HCT116 (cell line): ENCODE data around the gene INPP5E. TPM values are rescaled to one million over a fixed set of nuclear protein-coding genes. Genes with fewer than 3 reads are reported as not detected.

Experiments
- ATAC-seq: fragments of 200-7000 bp; cut with Tn5 transposase; 2 replicates; pipeline ENCODE4 v1.9.1; 2020; ENCODE audit warnings: mild to moderate bottlenecking, moderate library complexity
- BruUV-seq: library from RNA; stranded (reverse); fragments of 400-500 nt; replicated peaks from 2 replicates; lab custom pipeline; 2021; lab: Mats Ljungman, UMichigan
- CTCF ChIA-PET: fragments of 300-600 bp; sonication (Branson Sonifier 250); formaldehyde crosslinking; loops from one replicate; lab custom pipeline; 2021; ENCODE audit warnings: antibody characterized with exemption; lab: Charles Lee
- POLR2A ChIA-PET: fragments of 300-600, 350-600 bp; sonication (Branson Sonifier 250); formaldehyde crosslinking; loops from one replicate; lab custom pipeline; 2021; ENCODE audit warnings: antibody characterized with exemption; lab: Charles Lee
- RAD21 ChIA-PET, 2 experiments: fragments of 300-600 bp; sonication (Branson Sonifier 250); formaldehyde crosslinking; loops; one replicate each; lab custom pipeline; 2023; ENCODE audit warnings: low total read pairs in 2 of 2; ENCODE audit not compliant: uncharacterized antibody in 2 of 2, unreplicated experiment in 2 of 2, low non-redundant PET in 1 of 2; lab: Charles Lee
- DNase-seq: peaks from one replicate; pipeline ENCODE4 v3.0.0-alpha.2; 2010; ENCODE audit warnings: low read depth, low spot score
- H2AFZ ChIP-seq: fragments of 200-600 bp; shearing (Covaris generic), sonication (generic); 2 replicates; pipeline ENCODE4 v1.6.1; 2017; ENCODE audit warnings: low read depth, mixed run types, mixed read lengths, antibody characterized with exemption, low read length; ENCODE audit not compliant: poor library complexity, severe bottlenecking
- H3K27ac ChIP-seq: 2 replicates; pipeline ENCODE4 v1.5.1; 2012; ENCODE audit warnings: low read depth, low read length
- H3K27me3 ChIP-seq: fragments of 200-600 bp; sonication (generic); 2 replicates; pipeline ENCODE4 v1.6.1; 2016; ENCODE audit warnings: mixed run types, low read length, mixed read lengths; ENCODE audit not compliant: insufficient read depth
- H3K36me3 ChIP-seq, 2 experiments: fragments of 200-500 bp in 1 of 2; fragments of 200-600 bp in 1 of 2; sonication (Bioruptor generic) in 1 of 2; sonication (generic) in 1 of 2; 2 replicates each; pipeline versions ENCODE4 v1.5.1 to v1.6.1; 2014 to 2016; ENCODE audit warnings: low read length in 2 of 2, inconsistent platforms in 1 of 2, mixed read lengths in 1 of 2, mixed run types in 1 of 2; ENCODE audit not compliant: insufficient read depth in 2 of 2, control insufficient read depth in 1 of 2
- H3K4me1 ChIP-seq, 2 experiments: fragments of 200-600 bp in 1 of 2; sonication (generic) in 1 of 2; 2 replicates each; pipeline versions ENCODE4 v1.5.1 to v1.6.1; 2012 to 2017; ENCODE audit warnings: low read length in 2 of 2, inconsistent platforms in 1 of 2, mild to moderate bottlenecking in 1 of 2, mixed read lengths in 1 of 2, mixed run types in 1 of 2, moderate library complexity in 1 of 2; ENCODE audit not compliant: insufficient read depth in 2 of 2, control insufficient read depth in 1 of 2
- H3K4me2 ChIP-seq: fragments of 200-600 bp; sonication (generic); 2 replicates; pipeline ENCODE4 v1.6.1; 2017; ENCODE audit warnings: mixed run types, low read length, mixed read lengths
- H3K4me3 ChIP-seq, 2 experiments: fragments of 200-600 bp in 1 of 2; sonication (generic) in 1 of 2; replicated peaks in 1 of 2; 2 replicates each; pipeline ENCODE4 v1.5.1; 2011 to 2016; ENCODE audit warnings: low read length in 2 of 2, control low read depth in 1 of 2, low read depth in 1 of 2, mild to moderate bottlenecking in 1 of 2, mixed read lengths in 1 of 2, mixed run types in 1 of 2
- H3K79me2 ChIP-seq: fragments of 200-600 bp; sonication (generic); 2 replicates; pipeline ENCODE4 v1.6.1; 2017; ENCODE audit warnings: mild to moderate bottlenecking, mixed run types, low read length, moderate library complexity, mixed read lengths; ENCODE audit not compliant: insufficient read depth
- H3K9ac ChIP-seq: fragments of 200-600 bp; sonication (generic); 2 replicates; pipeline ENCODE4 v1.6.1; 2016; ENCODE audit warnings: low read length, mixed read lengths
- H3K9me2 ChIP-seq: fragments of 200-600 bp; sonication (generic), shearing (Covaris generic); 2 replicates; pipeline ENCODE4 v1.6.1; 2017; ENCODE audit warnings: mixed run types, mild to moderate bottlenecking, moderate library complexity; ENCODE audit not compliant: insufficient read depth
- H3K9me3 ChIP-seq, 2 experiments: fragments of 200-500 bp in 1 of 2; fragments of 200-600 bp in 1 of 2; sonication (Bioruptor generic) in 1 of 2; sonication (generic) in 1 of 2; 2 replicates each; pipeline ENCODE4 v1.6.1; 2014 to 2017; ENCODE audit warnings: low read length in 2 of 2, mixed read lengths in 2 of 2, inconsistent platforms in 1 of 2, low read depth in 1 of 2, mild to moderate bottlenecking in 1 of 2, mixed run types in 1 of 2, moderate library complexity in 1 of 2; ENCODE audit not compliant: control insufficient read depth in 1 of 2, insufficient read depth in 1 of 2
- H4K20me1 ChIP-seq: fragments of 200-600 bp; sonication (generic), shearing (Covaris generic); 2 replicates; pipeline ENCODE4 v1.6.1; 2017; ENCODE audit warnings: mixed run types, mild to moderate bottlenecking, moderate library complexity; ENCODE audit not compliant: insufficient read depth
- CBX3 ChIP-seq: IDR thresholded peaks from 2 replicates; pipeline ENCODE4 v1.6.1; 2012; ENCODE audit warnings: low read depth
- CEBPB ChIP-seq: IDR thresholded peaks from 2 replicates; pipeline ENCODE4 v1.6.1; 2012; ENCODE audit warnings: low read depth
- CTCF ChIP-seq, 3 experiments: fragments of 200-600 bp in 1 of 3; sonication (generic) in 1 of 3; IDR thresholded peaks in 2 of 3; conservative IDR thresholded peaks in 1 of 3; 2 replicates each; pipeline ENCODE4 v1.5.1; 2012 to 2017; ENCODE audit warnings: low read depth in 2 of 3, low read length in 2 of 3, antibody characterized with exemption in 1 of 3, borderline replicate concordance in 1 of 3, control low read depth in 1 of 3, mild to moderate bottlenecking in 1 of 3, mixed read lengths in 1 of 3, mixed run types in 1 of 3, moderate library complexity in 1 of 3; ENCODE audit not compliant: insufficient read depth in 1 of 3
- ELF1 ChIP-seq: IDR thresholded peaks from 2 replicates; pipeline ENCODE4 v1.6.1; 2012; ENCODE audit warnings: low read depth, borderline replicate concordance
- EZH2 ChIP-seq: fragments of 200-600 bp; sonication (generic); IDR thresholded peaks from 2 replicates; pipeline ENCODE4 v1.6.1; 2017; ENCODE audit warnings: antibody characterized with exemption, mixed run types
- MAX ChIP-seq: IDR thresholded peaks from 2 replicates; pipeline ENCODE4 v1.6.1; 2012
- REST ChIP-seq: IDR thresholded peaks from 2 replicates; pipeline ENCODE4 v1.6.1; 2012; ENCODE audit warnings: low read depth
- SIN3A ChIP-seq: IDR thresholded peaks from 2 replicates; pipeline ENCODE4 v1.6.1; 2012; ENCODE audit warnings: low read depth
- SRF ChIP-seq: IDR thresholded peaks from 2 replicates; pipeline ENCODE4 v1.6.1; 2012; ENCODE audit warnings: low read depth
- YY1 ChIP-seq: IDR thresholded peaks from 2 replicates; pipeline ENCODE4 v1.6.1; 2011; ENCODE audit warnings: low read length, low read depth, moderate library complexity, mild to moderate bottlenecking; ENCODE audit not compliant: insufficient replicate concordance; ENCODE audit errors: extremely low read depth
- ZBTB33 ChIP-seq: IDR thresholded peaks from 2 replicates; pipeline ENCODE4 v1.6.1; 2011; ENCODE audit warnings: mild to moderate bottlenecking, low read length, moderate library complexity; ENCODE audit not compliant: insufficient replicate concordance; ENCODE audit errors: extremely low read depth
- ZNF274 ChIP-seq: fragments of 200-500 bp; sonication (Bioruptor generic); IDR thresholded peaks from 2 replicates; pipeline ENCODE4 v1.6.1; 2014; ENCODE audit warnings: mild to moderate bottlenecking, low read depth, low read length, inconsistent platforms
- intact Hi-C: fragments of 100-400 bp; cut with micrococcal nuclease; formaldehyde crosslinking; loops from 2 replicates; pipeline ENCODE4 v1.10.0; 2022
- total RNA-seq: library from RNA; stranded (reverse); gene quantifications from one replicate; pipeline ENCODE4 v1.2.1, GENCODE V29; 2021; ENCODE audit not compliant: unreplicated experiment

The INPP5E gene
- total RNA-seq, 1 experiment from 2014 or later, result 23.8 TPM

- Histone ChIP-seq H3K27me3 (no peaks in the 10 kb centered on the region), H3K79me2 (peaks cover 60% of the 10 kb centered on the region), H3K4me3 (peak overlapping the region; percentile 77 to 97), H3K27ac (peak overlapping the region; percentile 95; the same call in 1 of the 2 replicates), H3K4me2 (peak overlapping the region; percentile 90), H3K9ac (peak overlapping the region; percentile 98), H4K20me1 (peaks cover 4% of the 10 kb centered on the region; the same call in 1 of the 2 replicates), H3K36me3 (peaks cover 20 to 23% of the 10 kb centered on the region in 2 experiments; a peak in 3 of 4 replicates), H3K4me1 (peaks cover 10 to 29% of the 10 kb centered on the region in 2 experiments), H3K9me2 (no peaks in the 10 kb centered on the region), H2AFZ (no peak overlapping the region), H3K9me3 (no peaks in the 10 kb centered on the region)
- intact Hi-C loops, result no loop called here
- ChIA-PET RAD21 (no interaction called here), CTCF (no interaction called here), POLR2A (no interaction called here)
- ATAC-seq, result no peak
- no TSS peak for BruUV-seq
- no peak for TF ChIP-seq CBX3
- TF ChIP-seq CEBPB, result no peak
- TF ChIP-seq YY1, result no peak
- no peak for TF ChIP-seq REST
- no peak for TF ChIP-seq SIN3A
- TF ChIP-seq CTCF (IDR thresholded peaks at IDR 0.05 in 2 of 3, conservative IDR thresholded peaks at IDR 0.05 in 1 of 3; ENCODE audit: borderline replicate concordance in 1 of 3, insufficient read depth in 1 of 3, low read depth in 2 of 3, low read length in 2 of 3), result no peak
- no peak for TF ChIP-seq EZH2
- TF ChIP-seq ELF1, result no peak
- no peak for TF ChIP-seq MAX
- no peak for TF ChIP-seq ZBTB33
- TF ChIP-seq SRF, result no peak
- TF ChIP-seq ZNF274, result no peak
- DNase-seq, result no peak
These were observed 41.9 kb upstream of the INPP5E start for GRCh38 chr9:136481558-136481957.
